ENCODE data around the gene NOTUM. TPM values are rescaled to one million over a fixed set of nuclear protein-coding genes. Genes with fewer than 3 reads are reported as not detected.

The NOTUM gene
- total RNA-seq, 1 donor from 2014 or later, result 4.2 TPM

Other genes starting within 250 kb of the NOTUM start
- gene SLC25A10, start 248.9 kb downstream of the NOTUM start, total RNA-seq, result 105 TPM
- gene GCGR, start 157.0 kb downstream of the NOTUM start, total RNA-seq, result 109 TPM
- gene MCRIP1, start 127.9 kb downstream of the NOTUM start, total RNA-seq, result 17.9 TPM
- gene PPP1R27, start 126.1 kb downstream of the NOTUM start, total RNA-seq, result not detected
- gene P4HB, start 100.7 kb downstream of the NOTUM start, total RNA-seq, result 1,392 TPM
- gene ARHGDIA, start 89.8 kb downstream of the NOTUM start, total RNA-seq, result 109 TPM
- 14.5 TPM for gene ALYREF, start 69.6 kb downstream of the NOTUM start, total RNA-seq
- 95.7 TPM for gene ANAPC11, start 69.5 kb downstream of the NOTUM start, total RNA-seq
- 0.13 TPM for gene NPB, start 58.9 kb downstream of the NOTUM start, total RNA-seq
- 113 TPM for gene PCYT2, start 49.8 kb downstream of the NOTUM start, total RNA-seq
- gene SIRT7, start 43.0 kb downstream of the NOTUM start, total RNA-seq, result 18.0 TPM
- 12.6 TPM for gene MAFG, start 33.5 kb downstream of the NOTUM start, total RNA-seq
- 5.2 TPM for gene PYCR1, start 23.9 kb downstream of the NOTUM start, total RNA-seq
- gene MYADML2, start 14.0 kb downstream of the NOTUM start, total RNA-seq, result not detected
- 62.9 TPM for gene ASPSCR1, start 16.4 kb upstream of the NOTUM start, total RNA-seq
- 60.0 TPM for gene CENPX, start 61.7 kb upstream of the NOTUM start, total RNA-seq
- gene LRRC45, start 62.1 kb upstream of the NOTUM start, total RNA-seq, result 19.4 TPM
- 8.7 TPM for gene RAC3, start 70.5 kb upstream of the NOTUM start, total RNA-seq
- 1,477 TPM for gene DCXR, start 76.5 kb upstream of the NOTUM start, total RNA-seq
- gene RFNG, start 90.6 kb upstream of the NOTUM start, total RNA-seq, result 45.8 TPM
- gene GPS1, start 90.7 kb upstream of the NOTUM start, total RNA-seq, result 84.1 TPM
- 121 TPM for gene DUS1L, start 104.6 kb upstream of the NOTUM start, total RNA-seq
- gene FASN, start 137.0 kb upstream of the NOTUM start, total RNA-seq, result 267 TPM

Data from left lobe of liver (tissue), 1 donor.